HEK293T (cell line): ENCODE results near the gene BACH1.

ENCODE experiments used
- CTCF ChIA-PET: fragments of 350-600 bp; formaldehyde crosslinking; extraction: SDS; loops from one replicate; lab custom pipeline; 2021; ENCODE audit warnings: antibody characterized with exemption, inconsistent platforms; lab: Yijun Ruan, JAX
- POLR2A ChIA-PET: fragments of 350-600 bp; formaldehyde crosslinking; extraction: SDS; loops from one replicate; lab custom pipeline; 2020; ENCODE audit warnings: antibody characterized with exemption, inconsistent platforms; lab: Yijun Ruan, JAX
- DNase-seq: peaks from one replicate; pipeline ENCODE4 v3.0.0; 2012; ENCODE audit warnings: mixed read lengths; ENCODE audit errors: extremely low spot score
- ARNT ChIP-seq: fragments of 450-650 bp; IDR thresholded peaks from 2 replicates; pipeline ENCODE4 v1.6.1; 2017; ENCODE audit warnings: mild to moderate bottlenecking
- BHLHE40 ChIP-seq: fragments of 450-650 bp; IDR thresholded peaks from 2 replicates; pipeline ENCODE4 v1.6.1; 2016; ENCODE audit warnings: mild to moderate bottlenecking, moderate library complexity, borderline replicate concordance
- CTBP1 ChIP-seq: fragments of 450-650 bp; IDR thresholded peaks from 2 replicates; pipeline ENCODE4 v1.6.1; 2016; ENCODE audit warnings: borderline replicate concordance
- ELF4 ChIP-seq: fragments of 450-650 bp; IDR thresholded peaks from 2 replicates; pipeline ENCODE4 v1.6.1; 2017; ENCODE audit warnings: antibody characterized with exemption
- FOXA1 ChIP-seq: fragments of 450-650 bp; IDR thresholded peaks from 2 replicates; pipeline ENCODE4 v1.6.1; 2016; ENCODE audit warnings: mild to moderate bottlenecking
- FOXK2 ChIP-seq: fragments of 450-650 bp; IDR thresholded peaks from 2 replicates; pipeline ENCODE4 v1.6.1; 2016; ENCODE audit warnings: mild to moderate bottlenecking
- FOXM1 ChIP-seq: fragments of 450-650 bp; IDR thresholded peaks from 2 replicates; pipeline ENCODE4 v1.6.1; 2017; ENCODE audit warnings: mild to moderate bottlenecking, borderline replicate concordance
- HDGF ChIP-seq: fragments of 450-650 bp; IDR thresholded peaks from 2 replicates; pipeline ENCODE4 v1.6.1; 2017; ENCODE audit warnings: antibody characterized with exemption, borderline replicate concordance
- L3MBTL2 ChIP-seq: fragments of 450-650 bp; conservative IDR thresholded peaks from 2 replicates; pipeline ENCODE4 v1.6.1; 2016; ENCODE audit warnings: mild to moderate bottlenecking
- LEF1 ChIP-seq: fragments of 450-650 bp; IDR thresholded peaks from 2 replicates; pipeline ENCODE4 v1.6.1; 2017; ENCODE audit warnings: mild to moderate bottlenecking, borderline replicate concordance
- NFRKB ChIP-seq: fragments of 450-650 bp; IDR thresholded peaks from 2 replicates; pipeline ENCODE4 v1.6.1; 2016; ENCODE audit warnings: mild to moderate bottlenecking, moderate library complexity
- PKNOX1 ChIP-seq: fragments of 450-650 bp; IDR thresholded peaks from 2 replicates; pipeline ENCODE4 v1.6.1; 2016
- SP1 ChIP-seq: fragments of 450-650 bp; IDR thresholded peaks from 2 replicates; pipeline ENCODE4 v1.6.1; 2017
- SUZ12 ChIP-seq: fragments of 450-650 bp; IDR thresholded peaks from 2 replicates; pipeline ENCODE4 v1.6.1; 2016; ENCODE audit warnings: mild to moderate bottlenecking
- TARDBP ChIP-seq: fragments of 450-650 bp; IDR thresholded peaks from 2 replicates; pipeline ENCODE4 v1.6.1; 2016
- ZNF384 ChIP-seq: fragments of 450-650 bp; IDR thresholded peaks from 2 replicates; pipeline ENCODE4 v1.6.1; 2016

The BACH1 gene

GRCh38 chr21:29316029-29316742 lies 17.5 kb downstream of the BACH1 start:
- TF ChIP-seq PKNOX1 (no peak), HDGF (no peak), FOXK2 (no peak), ELF4 (no peak), CTBP1 (no peak), SUZ12 (no peak), L3MBTL2 (no peak), LEF1 (no peak), BHLHE40 (no peak), FOXM1 (no peak), SP1 (no peak), ARNT (no peak), NFRKB (no peak), ZNF384 (no peak), FOXA1 (no peak), TARDBP (no peak)
- POLR2A ChIA-PET, result no interaction called here
- no peak for DNase-seq
- CTCF ChIA-PET, result interaction anchor here (0.7 kb wide), 1 partner anchor 159 kb away, joined by 5 read pairs; no protein-coding TSS in a partner anchor

DNA sequence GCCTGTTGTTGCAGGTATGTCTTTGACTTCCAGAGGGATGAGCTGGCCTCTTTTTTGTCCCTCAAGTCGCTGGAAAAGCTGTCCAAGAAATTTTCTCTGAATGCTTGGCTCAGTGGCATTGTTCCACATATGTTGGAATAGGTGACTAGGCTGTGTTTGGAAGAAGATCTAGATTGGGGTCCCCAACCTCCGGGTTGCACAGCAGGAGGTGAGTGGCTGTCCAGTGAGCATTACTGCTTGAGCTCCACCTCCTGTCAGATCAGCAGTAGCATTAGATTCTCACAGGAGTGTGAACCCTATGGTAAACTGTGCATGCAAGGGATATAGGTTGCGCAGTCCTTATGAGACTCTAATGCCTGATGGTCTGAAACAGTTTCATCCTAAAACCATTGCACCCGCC lies 18.1 kb downstream of the BACH1 start:
- DNase-seq, result no peak
- ChIA-PET CTCF (interaction anchor here (1.4 kb wide), 1 partner anchor 16 kb away, joined by 3 read pairs; no protein-coding TSS in a partner anchor), POLR2A (no interaction called here)
- TF ChIP-seq TARDBP (no peak), PKNOX1 (no peak), BHLHE40 (no peak), CTBP1 (no peak), ELF4 (no peak), FOXA1 (no peak), FOXM1 (no peak)

DNA sequence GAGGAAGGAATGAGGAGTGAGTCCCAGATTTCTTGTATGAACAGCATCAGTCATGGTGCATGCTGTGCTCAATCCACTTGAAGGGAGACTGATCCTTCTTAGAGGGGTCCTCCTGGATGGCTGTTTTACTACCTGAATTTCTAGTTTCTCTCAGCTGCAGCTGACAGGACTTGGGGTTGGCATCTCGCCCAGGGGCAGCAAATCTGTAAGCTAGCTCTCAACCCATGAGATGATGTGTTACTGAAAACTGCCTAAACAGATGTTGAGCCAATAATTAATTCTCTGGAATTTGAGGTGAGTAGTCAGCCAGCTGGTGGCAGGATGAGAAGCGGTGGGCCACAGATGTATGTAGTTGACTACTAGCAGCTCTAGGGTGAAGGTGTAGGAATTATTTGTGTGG lies 19.6 kb downstream of the BACH1 start:
- DNase-seq, result no peak
- TF ChIP-seq ARNT (no peak), ELF4 (no peak), FOXM1 (no peak), FOXA1 (no peak), TARDBP (no peak), BHLHE40 (no peak), L3MBTL2 (no peak), PKNOX1 (no peak)
- ChIA-PET POLR2A (no interaction called here), CTCF (interaction anchor here (0.5 to 1.4 kb wide), 2 partner anchors 18 to 28 kb away, joined by 3 read pairs; no protein-coding TSS in a partner anchor)

GRCh38 chr21:29320031-29320430 lies 21.3 kb downstream of the BACH1 start:
- TF ChIP-seq CTBP1 (no peak), FOXK2 (no peak), BHLHE40 (no peak), SUZ12 (no peak), ELF4 (no peak), NFRKB (no peak), FOXA1 (no peak), L3MBTL2 (no peak), SP1 (no peak), ARNT (no peak)
- POLR2A ChIA-PET, result no interaction called here
- no peak for DNase-seq
- CTCF ChIA-PET, result interaction anchor here (0.8 kb wide), 1 partner anchor 18 kb away, joined by 3 read pairs; no protein-coding TSS in a partner anchor

- no peak for DNase-seq
- CTCF ChIA-PET, result no interaction called here
- TF ChIP-seq HDGF (no peak), LEF1 (no peak), L3MBTL2 (no peak), SP1 (no peak), PKNOX1 (no peak), NFRKB (no peak), FOXK2 (no peak), ZNF384 (no peak), CTBP1 (no peak), SUZ12 (no peak), BHLHE40 (no peak), ELF4 (no peak)
- POLR2A ChIA-PET, result no interaction called here
Measured at GRCh38 chr21:29321217-29321616, 22.5 kb downstream of the BACH1 start.
